GM13976 (cell line): ENCODE measurements around the gene SRD5A3.

Experiments
- DNase-seq: peaks from one replicate; pipeline ENCODE4 v3.0.0; 2012; ENCODE audit warnings: low spot score
- CTCF ChIP-seq: IDR thresholded peaks from 2 replicates; pipeline ENCODE4 v1.5.1; 2012; ENCODE audit warnings: borderline replicate concordance, mild to moderate bottlenecking; ENCODE audit not compliant: insufficient read depth; ENCODE audit errors: extremely low read depth, missing control alignments, control extremely low read depth
- in situ Hi-C: fragments of 300-500 bp; cut with MboI; formaldehyde crosslinking; loops from one replicate; pipeline ENCODE4 v1.12.0; 2022; ENCODE audit warnings: low sequenced_read_pairs, mixed read lengths, inconsistent platforms; ENCODE audit not compliant: unreplicated experiment

Gene SRD5A3

GRCh38 chr4:55345980-55346850, at the start of gene SRD5A3:
Gene SRD5A3, plus strand, starts transcription at chr4:55346242. Its CDS starts 95 bp downstream, at chr4:55346337.
- DNase-seq = peak; percentile 94
- in situ Hi-C loops = loop anchor here (25.0 kb wide), 1 partner anchor 391 kb away; no protein-coding TSS in a partner anchor
- TF ChIP-seq CTCF = peak; percentile 96

- no peak for TF ChIP-seq CTCF
- DNase-seq = no peak
These were observed 48.7 kb upstream of the SRD5A3 start for GRCh38 chr4:55297346-55297745.

GRCh38 chr4:55303760-55304165, 42.3 kb upstream of the SRD5A3 start:
- no peak for DNase-seq
- TF ChIP-seq CTCF = no peak
- in situ Hi-C loops = no loop called here

More at GRCh38 chr4:55297346-55297745, 48.7 kb upstream of the SRD5A3 start:
- in situ Hi-C loops = no loop called here

- in situ Hi-C loops = no loop called here
- no peak for TF ChIP-seq CTCF
- DNase-seq = no peak
These were observed 41.7 kb upstream of the SRD5A3 start for GRCh38 chr4:55304303-55304702.

GRCh38 chr4:55308071-55308470, 38.0 kb upstream of the SRD5A3 start:
- in situ Hi-C loops = no loop called here
- DNase-seq = no peak
- TF ChIP-seq CTCF = no peak

- no peak for TF ChIP-seq CTCF
- in situ Hi-C loops = no loop called here
- DNase-seq = no peak
These were observed 34.1 kb upstream of the SRD5A3 start for GRCh38 chr4:55311792-55312488.
